H9 (cell line): Measurements from ENCODE around the gene TRIM69. TPM values are rescaled to one million over a fixed set of nuclear protein-coding genes. Genes with fewer than 3 reads are reported as not detected.

Experiments used
- DNase-seq: peaks from one replicate; pipeline ENCODE4 v3.0.0-alpha.2; 2017
- H2AFZ ChIP-seq: one replicate; pipeline ENCODE4 v1.6.1; 2013; ENCODE audit warnings: mild to moderate bottlenecking, low read length, control low read depth, moderate library complexity
- H2AK5ac ChIP-seq: 2 replicates; pipeline ENCODE4 v1.6.1; 2013; ENCODE audit warnings: low read length, control low read depth, mixed read lengths; ENCODE audit not compliant: insufficient read length
- H2BK120ac ChIP-seq: one replicate; pipeline ENCODE4 v1.6.1; 2013; ENCODE audit warnings: low read depth, mild to moderate bottlenecking, low read length, control low read depth, inconsistent platforms; ENCODE audit not compliant: poor library complexity, severe bottlenecking
- H2BK12ac ChIP-seq: 2 replicates; pipeline ENCODE4 v1.6.1; 2013; ENCODE audit warnings: low read length, control low read depth, mixed read lengths, low read depth; ENCODE audit not compliant: insufficient read length
- H2BK15ac ChIP-seq: 2 replicates; pipeline ENCODE4 v1.6.1; 2013; ENCODE audit warnings: low read depth, low read length, control low read depth
- H2BK20ac ChIP-seq: one replicate; pipeline ENCODE4 v1.6.1; 2013; ENCODE audit warnings: low read depth, mild to moderate bottlenecking, low read length, control low read depth, inconsistent platforms; ENCODE audit not compliant: poor library complexity, severe bottlenecking
- H2BK5ac ChIP-seq: 2 replicates; pipeline ENCODE4 v1.6.1; 2013; ENCODE audit warnings: low read length, control low read depth, mixed read lengths; ENCODE audit not compliant: insufficient read length
- H3K14ac ChIP-seq: 2 replicates; pipeline ENCODE4 v1.6.1; 2013; ENCODE audit warnings: low read length, control low read depth; ENCODE audit not compliant: insufficient read depth
- H3K18ac ChIP-seq: 2 replicates; pipeline ENCODE4 v1.6.1; 2013; ENCODE audit warnings: low read depth, mild to moderate bottlenecking, mixed read lengths, low read length, control low read depth; ENCODE audit not compliant: insufficient read length
- H3K23ac ChIP-seq: 2 replicates; pipeline ENCODE4 v1.6.1; 2013; ENCODE audit warnings: low read length, control low read depth, mixed read lengths, low read depth; ENCODE audit not compliant: insufficient read length
- H3K23me2 ChIP-seq: 2 replicates; pipeline ENCODE4 v1.6.1; 2013; ENCODE audit warnings: low read depth, mild to moderate bottlenecking, mixed read lengths, low read length, control low read depth; ENCODE audit not compliant: insufficient read length, poor library complexity, severe bottlenecking
- H3K27ac ChIP-seq: 2 replicates; pipeline ENCODE4 v1.5.1; 2013; ENCODE audit warnings: low read length, control low read depth, mixed read lengths, low read depth; ENCODE audit not compliant: insufficient read length
- H3K27me3 ChIP-seq: 2 replicates; pipeline ENCODE4 v1.6.1; 2013; ENCODE audit warnings: low read length, control low read depth, inconsistent platforms; ENCODE audit not compliant: insufficient read depth
- H3K4ac ChIP-seq: 2 replicates; pipeline ENCODE4 v1.6.1; 2013; ENCODE audit warnings: low read depth, mild to moderate bottlenecking, control low read depth, inconsistent platforms, low read length, moderate library complexity
- H3K4me1 ChIP-seq: 2 replicates; pipeline ENCODE4 v1.6.1; 2013; ENCODE audit warnings: low read length, control low read depth, inconsistent platforms; ENCODE audit not compliant: insufficient read depth
- H3K4me2 ChIP-seq: 2 replicates; pipeline ENCODE4 v1.6.1; 2013; ENCODE audit warnings: low read length, control low read depth, mixed read lengths; ENCODE audit not compliant: insufficient read length, insufficient read depth
- H3K56ac ChIP-seq: 2 replicates; pipeline ENCODE4 v1.6.1; 2013; ENCODE audit warnings: low read depth, mild to moderate bottlenecking, mixed read lengths, low read length, control low read depth; ENCODE audit not compliant: insufficient read length
- H3K79me1 ChIP-seq: 2 replicates; pipeline ENCODE4 v1.6.1; 2013; ENCODE audit warnings: low read depth, mild to moderate bottlenecking, moderate library complexity, low read length, control low read depth, inconsistent platforms; ENCODE audit not compliant: insufficient read depth, poor library complexity, severe bottlenecking
- H3K79me2 ChIP-seq: 2 replicates; pipeline ENCODE4 v1.6.1; 2013; ENCODE audit warnings: low read length, control low read depth, inconsistent platforms; ENCODE audit not compliant: insufficient read depth
- H3K9ac ChIP-seq: 2 replicates; pipeline ENCODE4 v1.6.1; 2013; ENCODE audit warnings: low read length, control low read depth, mixed read lengths; ENCODE audit not compliant: insufficient read length; ENCODE audit errors: extremely low read depth
- H3K9me3 ChIP-seq: one replicate; pipeline ENCODE4 v1.6.1; 2013; ENCODE audit warnings: low read depth, low read length, inconsistent platforms; ENCODE audit not compliant: control insufficient read depth
- H3T11ph ChIP-seq: one replicate; pipeline ENCODE4 v1.6.1; 2013; ENCODE audit warnings: mild to moderate bottlenecking, low read length, control low read depth, inconsistent platforms
- H4K20me1 ChIP-seq: one replicate; pipeline ENCODE4 v1.6.1; 2013; ENCODE audit not compliant: control insufficient read depth, insufficient read length, insufficient read depth
- H4K5ac ChIP-seq: 2 replicates; pipeline ENCODE4 v1.6.1; 2013; ENCODE audit warnings: low read depth, mild to moderate bottlenecking, mixed read lengths, low read length, control low read depth; ENCODE audit not compliant: insufficient read length
- H4K8ac ChIP-seq: replicated peaks from 2 replicates; pipeline ENCODE4 v1.6.1; 2013; ENCODE audit warnings: low read length, control low read depth, mixed read lengths, low read depth; ENCODE audit not compliant: insufficient read length
- H4K91ac ChIP-seq: 2 replicates; pipeline ENCODE4 v1.6.1; 2013; ENCODE audit warnings: low read depth, mild to moderate bottlenecking, moderate library complexity, mixed read lengths, low read length, control low read depth; ENCODE audit not compliant: insufficient read length
- H3K27ac Mint-ChIP-seq, 3 experiments: 2 replicates in 2 of 3; 3 replicates in 1 of 3; pipeline ENCODE4 v1.8.0; 2020 to 2021; ENCODE audit warnings: mixed read lengths in 3 of 3, mild to moderate bottlenecking in 1 of 3, moderate library complexity in 1 of 3
- H3K27me3 Mint-ChIP-seq: 2 replicates; pipeline ENCODE4 v1.8.0; 2021; ENCODE audit warnings: low read depth, mild to moderate bottlenecking, moderate library complexity, mixed read lengths
- H3K36me3 Mint-ChIP-seq, 3 experiments: 2 replicates in 2 of 3; 3 replicates in 1 of 3; pipeline ENCODE4 v1.8.0; 2020 to 2021; ENCODE audit warnings: low read depth in 3 of 3, mixed read lengths in 3 of 3; ENCODE audit not compliant: insufficient read depth in 1 of 3
- H3K4me1 Mint-ChIP-seq, 2 experiments: 2 replicates each; pipeline ENCODE4 v1.8.0; 2020; ENCODE audit warnings: mixed read lengths in 2 of 2
- H3K4me3 Mint-ChIP-seq, 2 experiments: 2 replicates in 1 of 2; 3 replicates in 1 of 2; pipeline ENCODE4 v1.8.0; 2020 to 2021; ENCODE audit warnings: mild to moderate bottlenecking in 2 of 2, mixed read lengths in 2 of 2, moderate library complexity in 1 of 2
- H3K9me3 Mint-ChIP-seq, 2 experiments: 2 replicates in 1 of 2; 3 replicates in 1 of 2; pipeline ENCODE4 v1.8.0; 2020; ENCODE audit warnings: mild to moderate bottlenecking in 2 of 2, mixed read lengths in 2 of 2, moderate library complexity in 1 of 2
- WGBS: extraction: QIAGEN DNeasy Blood & Tissue Kit; methylation state at CpG from one replicate; pipeline ENCODE4 v1.1.7; 2013; ENCODE audit warnings: missing lambda C conversion rate, low lambda C conversion rate, mixed read lengths; ENCODE audit not compliant: insufficient read length; ENCODE audit errors: extremely low coverage; 5-methylcytosine and 5-hydroxymethylcytosine counted together
- total RNA-seq: library from RNA; stranded (reverse); gene quantifications from 2 replicates; pipeline ENCODE4 v1.2.1, GENCODE V29; 2021
- TF ChIP-seq, protein P1 (sequence below): fragments of 200-600 bp; sonication (generic); conservative IDR thresholded peaks from 3 replicates; pipeline ENCODE4 v1.8.0; 2021; ENCODE audit warnings: antibody characterized with exemption, mild to moderate bottlenecking

Gene TRIM69
- total RNA-seq, 1 experiment from 2014 or later: 4.3 TPM

GRCh38 chr15:44710236-44711095, 25.9 kb upstream of the TRIM69 start:
- Histone ChIP-seq H3K4me1 (no peaks in the 10 kb centered on the region), H3K9me3 (no peaks in the 10 kb centered on the region), H3K79me2 (no peaks in the 10 kb centered on the region; the same call in 1 of the 2 replicates), H3K27ac (no peak overlapping the region), H3K14ac (no peak overlapping the region), H3K23ac (no peak overlapping the region), H3T11ph (no peak overlapping the region), H3K56ac (no peak overlapping the region), H2BK5ac (no peak overlapping the region), H3K9ac (peak overlapping the region; percentile 37), H2BK120ac (no peak overlapping the region), H2AFZ (no peak overlapping the region), H3K23me2 (peaks cover 13% of the 10 kb centered on the region), H4K5ac (no peak overlapping the region), H2BK20ac (no peak overlapping the region), H2BK15ac (no peak overlapping the region), H4K8ac (no peak overlapping the region), H3K4me2 (peak overlapping the region; percentile 55), H4K91ac (no peak overlapping the region), H3K18ac (no peak overlapping the region), H2AK5ac (no peak overlapping the region), H4K20me1 (no peaks in the 10 kb centered on the region), H3K4ac (no peak overlapping the region), H2BK12ac (no peak overlapping the region), H3K79me1 (no peaks in the 10 kb centered on the region), H3K27me3 (no peaks in the 10 kb centered on the region; the same call in 1 of the 2 replicates)
- peak overlapping the region in 1 of 3 experiments; percentile 96; a peak in 4 of 7 replicates for H3K27ac Mint-ChIP-seq
- H3K9me3 Mint-ChIP-seq: no peaks in the 10 kb centered on the region
- peaks cover 6 to 7% of the 10 kb centered on the region in 2 experiments for H3K4me1 Mint-ChIP-seq
- no peaks in the 10 kb centered on the region; a peak in 2 of 7 replicates for H3K36me3 Mint-ChIP-seq
- WGBS: no CpG with 5 or more reads among the region's 11 CpGs
- no peak for DNase-seq
- peaks cover 15% of the 10 kb centered on the region for H3K27me3 Mint-ChIP-seq
- peak overlapping the region; percentile 82 to 95 for H3K4me3 Mint-ChIP-seq
- TF ChIP-seq, protein P1, sequence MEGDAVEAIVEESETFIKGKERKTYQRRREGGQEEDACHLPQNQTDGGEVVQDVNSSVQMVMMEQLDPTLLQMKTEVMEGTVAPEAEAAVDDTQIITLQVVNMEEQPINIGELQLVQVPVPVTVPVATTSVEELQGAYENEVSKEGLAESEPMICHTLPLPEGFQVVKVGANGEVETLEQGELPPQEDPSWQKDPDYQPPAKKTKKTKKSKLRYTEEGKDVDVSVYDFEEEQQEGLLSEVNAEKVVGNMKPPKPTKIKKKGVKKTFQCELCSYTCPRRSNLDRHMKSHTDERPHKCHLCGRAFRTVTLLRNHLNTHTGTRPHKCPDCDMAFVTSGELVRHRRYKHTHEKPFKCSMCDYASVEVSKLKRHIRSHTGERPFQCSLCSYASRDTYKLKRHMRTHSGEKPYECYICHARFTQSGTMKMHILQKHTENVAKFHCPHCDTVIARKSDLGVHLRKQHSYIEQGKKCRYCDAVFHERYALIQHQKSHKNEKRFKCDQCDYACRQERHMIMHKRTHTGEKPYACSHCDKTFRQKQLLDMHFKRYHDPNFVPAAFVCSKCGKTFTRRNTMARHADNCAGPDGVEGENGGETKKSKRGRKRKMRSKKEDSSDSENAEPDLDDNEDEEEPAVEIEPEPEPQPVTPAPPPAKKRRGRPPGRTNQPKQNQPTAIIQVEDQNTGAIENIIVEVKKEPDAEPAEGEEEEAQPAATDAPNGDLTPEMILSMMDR: peak; percentile 48; the same call in 2 of the 3 replicates
